ENCODE measurements around the gene GPANK1. TPM values are rescaled to one million over a fixed set of nuclear protein-coding genes. Genes with fewer than 3 reads are reported as not detected.

GPANK1 gene
- total and polyA plus RNA-seq, 9 of the 15 experiments (the other 6 are each of a cell fraction or from before 2014, with no cell fraction given), result 32.2 to 111 (median 46.3) TPM

- TF ChIP-seq AFF1 (IDR thresholded peaks at IDR 0.05; ENCODE audit: low read depth in 1 of 2, partially characterized antibody in 2 of 2) (peak in 1 of 2 experiments; percentile 89), TBP (optimal IDR thresholded peaks at IDR 0.05; ENCODE audit: low read depth, low read length) (peak; percentile 35), ZNF589 (CRISPR knock-in tag; IDR thresholded peaks at IDR 0.05; ENCODE audit: low read depth) (no peak), MCM2 (IDR thresholded peaks at IDR 0.05; ENCODE audit: low read depth) (no peak), ZNF551 (CRISPR knock-in tag; IDR thresholded peaks at IDR 0.05) (no peak), ZNF184 (CRISPR knock-in tag; IDR thresholded peaks at IDR 0.05) (no peak), POLR2H (tag; IDR thresholded peaks at IDR 0.05; ENCODE audit: low read depth) (no peak), MEIS2 (IDR thresholded peaks at IDR 0.05; ENCODE audit: partially characterized antibody) (no peak), TBL1XR1 (IDR thresholded peaks at IDR 0.05; ENCODE audit: low read length in 2 of 2) (no peak), BCLAF1 (IDR thresholded peaks at IDR 0.05; ENCODE audit: borderline replicate concordance in 1 of 2, control insufficient read depth in 1 of 2, low read depth in 2 of 2, low read length in 1 of 2) (no peak), ZHX1 (conservative IDR thresholded peaks at IDR 0.05; ENCODE audit: low read length) (no peak), FOXK1 (CRISPR knock-in tag; IDR thresholded peaks at IDR 0.05; ENCODE audit: borderline replicate concordance) (no peak), ZNF584 (CRISPR knock-in tag; IDR thresholded peaks at IDR 0.05; ENCODE audit: low read depth) (no peak), MBD1 (CRISPR knock-in tag; IDR thresholded peaks at IDR 0.05) (no peak), ZNF780A (CRISPR knock-in tag; IDR thresholded peaks at IDR 0.05) (no peak)
These were observed 5.0 kb downstream of the GPANK1 start (continued) for GRCh38 chr6:31659649-31660380.
